Glomerular visceral epithelial cell (primary cell): ENCODE measurements around the gene LIMK2.
A peak's percentile ranks its signal among the peaks of the same experiment; 100 is the strongest.

Source experiments
- DNase-seq: peaks from one replicate; pipeline ENCODE4 v3.0.0-alpha.2; 2016; ENCODE audit errors: extremely low spot score

Gene LIMK2

GRCh38 chr22:31272522-31273446 lies 60.7 kb downstream of the LIMK2 start:
- DNase-seq: peak; percentile 67

GRCh38 chr22:31274017-31274416 lies 61.9 kb downstream of the LIMK2 start:
- no peak for DNase-seq

GRCh38 chr22:31275018-31275417 lies 62.9 kb downstream of the LIMK2 start:
- DNase-seq: no peak

GRCh38 chr22:31275576-31275975 lies 63.5 kb downstream of the LIMK2 start:
- DNase-seq: no peak

GRCh38 chr22:31276426-31277167 lies 64.5 kb downstream of the LIMK2 start:
- DNase-seq: no peak

GRCh38 chr22:31277741-31278140 lies 65.6 kb downstream of the LIMK2 start:
- DNase-seq: no peak

GRCh38 chr22:31278151-31278621 lies 66.1 kb downstream of the LIMK2 start:
- DNase-seq: no peak

- DNase-seq: no peak
Observed at GRCh38 chr22:31278626-31279326, 66.7 kb downstream of the LIMK2 start.

GRCh38 chr22:31279327-31279669 lies 67.2 kb downstream of the LIMK2 start:
- DNase-seq: no peak

GRCh38 chr22:31279821-31280505 lies 67.9 kb downstream of the LIMK2 start:
- no peak for DNase-seq

GRCh38 chr22:31281733-31282132 lies 69.6 kb downstream of the LIMK2 start:
- DNase-seq: no peak

- no peak for DNase-seq
Observed at GRCh38 chr22:31282748-31283468, 70.8 kb downstream of the LIMK2 start.

GRCh38 chr22:31284281-31285155 lies 72.4 kb downstream of the LIMK2 start:
- DNase-seq: no peak

- DNase-seq: no peak
Observed at GRCh38 chr22:31286360-31287255, 74.5 kb downstream of the LIMK2 start.

- DNase-seq: no peak
Observed at GRCh38 chr22:31287818-31288495, 75.9 kb downstream of the LIMK2 start.

- DNase-seq: no peak
Observed at GRCh38 chr22:31288496-31289240, 76.6 kb downstream of the LIMK2 start.

- DNase-seq: no peak
Observed at GRCh38 chr22:31289344-31289743, 77.2 kb downstream of the LIMK2 start.
